Measurements from ENCODE around the gene TENM4.
"Not testable (repeated sequence)": the region's sequence is repeated elsewhere in the genome, so short reads cannot be mapped to it uniquely, and the experiment has no call there.

The TENM4 gene

DNA sequence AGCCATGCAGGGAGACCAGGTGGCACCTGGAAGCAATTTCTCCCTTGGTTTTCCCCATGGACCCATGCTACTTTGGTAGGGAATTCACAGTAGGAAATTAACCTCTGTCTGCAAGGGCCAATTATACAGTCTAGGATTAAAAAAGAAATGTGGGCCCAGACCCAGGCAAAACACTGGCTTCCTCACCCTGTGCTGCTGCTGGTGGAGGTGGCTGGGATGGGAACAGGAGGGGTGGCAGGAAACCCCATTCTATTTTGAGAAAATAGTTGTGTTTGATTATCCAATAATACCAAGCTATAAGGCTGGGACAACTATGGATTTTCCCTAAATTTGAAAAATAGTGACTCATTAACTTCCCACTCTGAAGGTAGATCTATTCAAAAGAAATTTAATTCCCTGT, 449.1 kb downstream of the TENM4 start:
- no peak for DNase-seq

GRCh38 chr11:78990261-78990660, 450.6 kb downstream of the TENM4 start:
- no peak for DNase-seq

GRCh38 chr11:78987748-78988147, 453.1 kb downstream of the TENM4 start:
- DNase-seq: no peak

DNA sequence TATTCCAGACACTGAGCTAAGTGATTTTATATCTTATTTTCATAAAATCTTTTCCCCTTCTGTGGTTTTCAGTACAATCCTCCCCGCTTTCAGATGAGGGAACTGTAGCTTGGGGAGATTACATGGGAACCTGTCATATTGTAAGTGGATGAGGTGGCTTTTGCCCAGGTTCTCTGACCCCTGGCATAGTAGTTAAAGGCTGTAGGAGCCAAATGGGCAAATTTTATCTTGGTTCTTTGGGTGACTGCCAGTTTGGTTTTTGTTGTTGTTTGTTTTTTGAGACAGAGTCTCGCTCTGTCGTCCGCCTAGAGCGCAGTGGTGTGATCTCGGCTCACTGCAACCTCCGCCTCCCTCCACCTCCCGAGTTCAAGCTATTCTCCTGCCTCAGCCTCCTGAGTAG, 454.5 kb downstream of the TENM4 start:
- no peak for DNase-seq

- no peak for DNase-seq
Observed at GRCh38 chr11:78985663-78986062, 455.2 kb downstream of the TENM4 start.

GRCh38 chr11:78982473-78982872, 458.4 kb downstream of the TENM4 start:
- DNase-seq: no peak

GRCh38 chr11:78981153-78981552, 459.7 kb downstream of the TENM4 start:
- DNase-seq: no peak

GRCh38 chr11:78978831-78979230, 462.0 kb downstream of the TENM4 start:
- no peak for DNase-seq

- DNase-seq: not testable (repeated sequence)
Observed at GRCh38 chr11:78977848-78978247, 463.0 kb downstream of the TENM4 start.

- no peak for DNase-seq
Observed at GRCh38 chr11:78977009-78977408, 463.8 kb downstream of the TENM4 start.

DNA sequence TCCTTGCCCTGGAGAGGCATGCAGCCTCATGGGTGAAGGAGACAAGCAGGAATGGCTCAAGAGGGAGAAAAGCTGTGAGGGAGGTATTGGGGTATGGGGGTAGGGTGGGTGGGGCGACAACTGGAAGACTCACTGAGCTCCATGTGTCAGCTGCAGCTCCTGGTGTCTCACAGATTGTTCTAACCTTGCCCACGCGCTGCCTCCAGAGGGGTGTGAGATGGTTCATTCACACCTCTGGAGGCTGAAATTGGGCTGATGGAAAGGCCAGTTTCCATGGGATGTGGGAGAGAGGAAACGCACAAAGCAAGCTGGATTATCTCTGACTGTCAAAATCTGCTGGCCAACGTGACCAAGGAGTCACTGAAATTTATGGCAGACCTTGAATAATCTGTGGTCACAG, 465.7 kb downstream of the TENM4 start:
- DNase-seq: no peak

DNA sequence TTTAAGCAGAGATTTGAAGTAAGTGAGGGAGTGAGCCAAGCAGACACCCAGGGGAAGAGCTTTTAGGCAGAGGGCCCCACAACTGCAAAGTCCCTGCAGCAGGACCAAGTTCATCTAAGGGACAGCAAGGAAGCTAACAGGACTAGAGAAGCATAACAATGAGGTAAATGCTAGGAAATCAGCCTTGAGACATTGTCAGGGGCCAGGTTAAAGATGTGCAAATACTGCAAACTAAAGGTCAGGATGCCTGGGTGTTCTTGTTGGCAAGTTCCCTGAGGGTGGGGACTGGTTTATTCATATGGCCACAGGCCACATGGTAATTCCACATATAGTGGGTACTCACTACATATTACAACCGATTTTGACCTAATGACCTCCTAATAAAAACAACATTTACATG, 467.0 kb downstream of the TENM4 start:
- DNase-seq: no peak

DNA sequence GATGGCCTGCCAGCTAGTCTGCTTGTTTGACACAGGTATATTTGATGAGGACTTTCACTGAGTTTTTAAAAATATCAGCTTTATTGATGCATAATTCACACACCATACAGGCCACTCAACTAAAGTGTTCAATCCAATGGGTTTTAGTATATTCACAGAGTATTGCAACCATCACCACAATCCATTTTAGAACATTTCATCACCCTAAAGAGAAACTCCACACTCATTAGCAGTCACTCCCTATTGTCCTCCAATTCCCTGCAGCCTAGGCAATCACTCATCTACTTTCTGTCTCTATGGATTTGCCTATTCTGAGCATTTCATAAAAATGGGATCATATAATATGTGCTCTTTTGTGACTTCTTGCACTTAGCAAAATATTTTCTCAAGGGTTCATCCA, 468.2 kb downstream of the TENM4 start:
- DNase-seq: no peak

DNA sequence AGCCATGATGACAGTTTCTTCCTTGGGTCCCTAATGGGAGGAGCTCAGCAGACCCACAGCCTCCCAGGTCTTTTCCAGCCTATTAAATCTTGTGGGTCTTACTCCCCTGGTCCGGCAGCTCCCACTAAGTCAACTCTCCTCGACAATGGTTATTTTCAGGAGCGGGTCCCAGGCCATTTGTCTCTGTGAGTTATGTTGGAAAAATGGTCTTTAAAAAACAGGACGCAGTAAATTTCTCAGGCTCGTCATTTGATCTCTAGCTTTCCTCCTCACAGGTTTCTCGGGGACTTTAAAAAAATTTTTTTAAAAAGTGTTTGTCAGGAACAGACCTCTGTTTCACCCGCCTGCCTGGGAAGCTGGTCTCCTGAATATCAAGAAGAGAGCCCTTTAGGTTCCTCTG, 468.7 kb downstream of the TENM4 start:
- no peak for DNase-seq

DNA sequence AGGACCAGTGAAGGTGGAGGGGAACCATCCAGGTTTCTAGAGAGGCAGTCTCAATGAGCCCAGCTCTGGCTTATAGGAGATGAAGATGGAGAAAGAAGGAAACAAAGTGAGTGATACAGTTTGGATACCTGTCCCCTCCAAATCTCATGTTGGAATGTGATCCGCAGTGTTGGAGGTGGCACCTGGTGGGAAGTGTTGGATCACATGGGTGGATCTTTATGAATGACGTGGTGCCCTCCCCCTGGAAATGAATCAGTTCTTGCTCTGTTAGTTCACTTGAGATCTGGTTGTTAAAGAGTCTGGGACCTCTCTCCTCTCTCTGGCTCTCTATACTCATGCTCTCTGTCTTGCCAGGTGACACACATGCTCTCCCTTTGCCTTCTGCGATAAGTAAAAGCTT, 473.0 kb downstream of the TENM4 start:
- no peak for DNase-seq

- DNase-seq: no peak
Observed at GRCh38 chr11:78965432-78965831, 475.4 kb downstream of the TENM4 start.

- no peak for DNase-seq
Observed at GRCh38 chr11:78961937-78962701, 478.7 kb downstream of the TENM4 start.

- DNase-seq: no peak
Observed at GRCh38 chr11:78961247-78961646, 479.6 kb downstream of the TENM4 start.

DNA sequence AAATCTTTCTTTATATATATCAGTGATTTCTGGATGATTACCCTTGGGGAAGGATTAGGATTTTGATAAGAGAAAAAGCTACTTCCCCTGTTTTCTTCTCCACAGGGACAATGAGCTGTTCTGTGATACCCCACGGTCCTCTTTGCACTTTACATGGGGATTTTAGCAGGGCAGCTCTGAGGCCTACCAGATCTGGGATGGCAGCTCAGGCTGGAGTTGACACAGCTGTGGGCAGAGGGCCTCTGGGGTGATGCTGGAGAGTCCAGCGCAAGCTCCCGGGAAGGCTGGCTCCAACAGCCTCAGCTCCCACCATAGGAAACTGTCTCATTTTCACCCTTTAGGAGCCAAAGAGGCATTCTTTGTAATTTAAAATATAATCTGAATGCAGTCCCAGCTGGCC, 482.4 kb downstream of the TENM4 start:
- DNase-seq: no peak

GRCh38 chr11:78957476-78958245, 483.2 kb downstream of the TENM4 start:
- no peak for DNase-seq

GRCh38 chr11:78954696-78955095, 486.1 kb downstream of the TENM4 start:
- no peak for DNase-seq

- no peak for DNase-seq
Observed at GRCh38 chr11:78954261-78954660, 486.6 kb downstream of the TENM4 start.

- DNase-seq: no peak
Observed at GRCh38 chr11:78952890-78953289, 487.9 kb downstream of the TENM4 start.

DNA sequence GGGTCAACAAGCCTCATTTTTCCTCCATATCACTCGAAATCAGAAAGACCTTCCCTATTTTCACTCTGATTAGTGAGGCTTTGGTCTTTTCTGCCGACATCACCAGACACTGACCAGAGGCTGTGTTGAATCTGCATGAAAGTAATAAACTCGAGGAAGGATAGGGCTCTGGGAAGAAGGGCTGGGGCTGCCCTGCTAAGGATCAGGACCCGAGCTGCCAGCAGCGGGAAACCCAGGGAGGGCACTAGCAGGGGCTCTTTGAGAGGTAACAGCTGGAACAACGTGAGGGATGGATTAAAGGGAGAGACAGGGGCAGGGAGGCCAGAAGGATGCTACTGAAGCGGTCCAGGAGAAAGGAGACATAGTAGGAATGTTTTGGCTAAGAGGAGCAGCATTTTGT, 488.7 kb downstream of the TENM4 start:
- DNase-seq: no peak
